Panc1 (cell line): Measurements from ENCODE around the gene SGO2.

Experiments used
- CTCF ChIP-seq: fragments of 450-650 bp; IDR thresholded peaks from 2 replicates; pipeline ENCODE4 v1.5.1; 2017; ENCODE audit warnings: mild to moderate bottlenecking
- POLR2AphosphoS5 ChIP-seq: IDR thresholded peaks from 2 replicates; pipeline ENCODE4 v1.6.1; 2012; ENCODE audit warnings: mild to moderate bottlenecking, low read depth, low read length, moderate library complexity
- SIN3A ChIP-seq: IDR thresholded peaks from 2 replicates; pipeline ENCODE4 v1.6.1; 2012; ENCODE audit warnings: low read depth, mild to moderate bottlenecking, low read length, moderate library complexity, borderline replicate concordance; ENCODE audit not compliant: insufficient read depth

GRCh38 chr2:200593905-200594304, 67.9 kb downstream of the SGO2 start:
- TF ChIP-seq POLR2AphosphoS5 = no peak
- no peak for TF ChIP-seq CTCF
- TF ChIP-seq SIN3A = no peak
